Calu3 (cell line): ENCODE measurements around the gene EMP2. TPM values are rescaled to one million over a fixed set of nuclear protein-coding genes. Genes with fewer than 3 reads are reported as not detected.

ENCODE experiments used
- BruUV-seq: library from RNA; stranded (reverse); fragments of 400-500 nt; replicated peaks from 2 replicates; lab custom pipeline; 2021; lab: Mats Ljungman, UMichigan
- CTCF ChIA-PET: fragments of 300-600 bp; sonication (Branson Sonifier 250); formaldehyde crosslinking; loops from one replicate; lab custom pipeline; 2022; ENCODE audit warnings: antibody characterized with exemption; lab: Charles Lee
- DNase-seq: peaks from one replicate; pipeline ENCODE4 v3.0.0; 2022
- H3K27ac Mint-ChIP-seq: one replicate; pipeline ENCODE4 v1.8.0; 2022; ENCODE audit warnings: mixed read lengths; ENCODE audit not compliant: unreplicated experiment
- H3K27me3 Mint-ChIP-seq: one replicate; pipeline ENCODE4 v1.8.0; 2022; ENCODE audit warnings: mixed read lengths; ENCODE audit not compliant: unreplicated experiment
- H3K36me3 Mint-ChIP-seq: one replicate; pipeline ENCODE4 v1.8.0; 2022; ENCODE audit warnings: mild to moderate bottlenecking, moderate library complexity, mixed read lengths; ENCODE audit not compliant: insufficient read depth, unreplicated experiment
- H3K4me1 Mint-ChIP-seq: one replicate; pipeline ENCODE4 v1.8.0; 2022; ENCODE audit warnings: mild to moderate bottlenecking, low read depth, mixed read lengths; ENCODE audit not compliant: unreplicated experiment
- H3K4me3 Mint-ChIP-seq: one replicate; pipeline ENCODE4 v1.8.0; 2022; ENCODE audit warnings: mild to moderate bottlenecking, low read depth, moderate library complexity, mixed read lengths; ENCODE audit not compliant: unreplicated experiment
- H3K9me3 Mint-ChIP-seq: one replicate; pipeline ENCODE4 v1.8.0; 2022; ENCODE audit warnings: low read depth, mixed read lengths; ENCODE audit not compliant: unreplicated experiment
- intact Hi-C: fragments of 100-400 bp; cut with micrococcal nuclease; formaldehyde crosslinking; loops from one replicate; pipeline ENCODE4 v1.10.0; 2022; ENCODE audit not compliant: unreplicated experiment
- total RNA-seq: library from RNA; stranded (reverse); gene quantifications from 2 replicates; pipeline ENCODE4 v1.2.3, GENCODE V29; 2022
- TF ChIP-seq, protein P1 (sequence below): fragments of 200-600 bp; IDR thresholded peaks from one replicate; pipeline ENCODE4 v1.8.0; 2022; ENCODE audit warnings: antibody characterized with exemption; ENCODE audit not compliant: unreplicated experiment

Gene EMP2
- total RNA-seq, 1 experiment from 2014 or later = 73.9 TPM

GRCh38 chr16:10576390-10577304 lies 3.8 kb downstream of the EMP2 start:
- TF ChIP-seq, protein P1, sequence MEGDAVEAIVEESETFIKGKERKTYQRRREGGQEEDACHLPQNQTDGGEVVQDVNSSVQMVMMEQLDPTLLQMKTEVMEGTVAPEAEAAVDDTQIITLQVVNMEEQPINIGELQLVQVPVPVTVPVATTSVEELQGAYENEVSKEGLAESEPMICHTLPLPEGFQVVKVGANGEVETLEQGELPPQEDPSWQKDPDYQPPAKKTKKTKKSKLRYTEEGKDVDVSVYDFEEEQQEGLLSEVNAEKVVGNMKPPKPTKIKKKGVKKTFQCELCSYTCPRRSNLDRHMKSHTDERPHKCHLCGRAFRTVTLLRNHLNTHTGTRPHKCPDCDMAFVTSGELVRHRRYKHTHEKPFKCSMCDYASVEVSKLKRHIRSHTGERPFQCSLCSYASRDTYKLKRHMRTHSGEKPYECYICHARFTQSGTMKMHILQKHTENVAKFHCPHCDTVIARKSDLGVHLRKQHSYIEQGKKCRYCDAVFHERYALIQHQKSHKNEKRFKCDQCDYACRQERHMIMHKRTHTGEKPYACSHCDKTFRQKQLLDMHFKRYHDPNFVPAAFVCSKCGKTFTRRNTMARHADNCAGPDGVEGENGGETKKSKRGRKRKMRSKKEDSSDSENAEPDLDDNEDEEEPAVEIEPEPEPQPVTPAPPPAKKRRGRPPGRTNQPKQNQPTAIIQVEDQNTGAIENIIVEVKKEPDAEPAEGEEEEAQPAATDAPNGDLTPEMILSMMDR = no peak
- Mint-ChIP-seq H3K36me3 (peaks cover 41% of the 10 kb centered on the region), H3K27me3 (no peaks in the 10 kb centered on the region), H3K9me3 (no peaks in the 10 kb centered on the region), H3K4me3 (peak overlapping the region; percentile 83), H3K4me1 (peaks cover 41% of the 10 kb centered on the region), H3K27ac (no peak overlapping the region)
- DNase-seq = no peak
- BruUV-seq = no TSS peak
- CTCF ChIA-PET = interaction anchor here (0.6 to 1.3 kb wide), 2 partner anchors 56 to 1138 kb away, joined by 3 to 4 read pairs; no protein-coding TSS in a partner anchor
- intact Hi-C loops = loop anchor here (5.0 to 10.0 kb wide), 3 partner anchors 52 to 341 kb away; no protein-coding TSS in a partner anchor

DNA sequence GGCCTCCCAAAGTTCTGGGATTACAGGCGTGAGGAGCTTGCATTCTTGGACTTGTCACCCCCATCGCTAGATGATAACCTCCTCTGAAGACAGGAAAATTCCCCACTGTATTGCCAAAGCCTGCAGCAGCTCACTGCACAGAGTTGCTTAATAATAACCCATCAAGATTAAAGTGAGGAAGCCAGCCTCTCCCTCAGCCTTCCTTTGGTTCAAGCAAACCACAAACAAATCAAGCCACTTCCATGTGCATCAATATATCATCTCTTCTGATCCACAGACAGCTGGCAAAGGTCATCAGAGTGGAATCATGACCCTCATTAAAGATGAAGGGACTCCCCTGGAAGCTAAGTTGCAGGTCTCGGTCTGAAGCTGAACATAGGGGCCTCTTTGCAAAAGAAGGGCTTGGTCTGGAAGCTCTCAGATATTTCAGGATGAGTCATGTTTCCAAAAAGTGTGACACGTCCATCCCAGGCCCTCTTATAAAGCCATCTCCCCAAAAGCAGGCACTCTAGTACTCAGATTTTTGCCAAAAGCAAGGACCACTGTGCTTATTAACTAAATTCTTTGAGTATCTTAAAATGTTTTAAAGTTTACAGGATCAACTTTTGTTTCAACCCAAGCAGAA lies 4.8 kb downstream of the EMP2 start:
- Mint-ChIP-seq H3K36me3 (peaks cover 32% of the 10 kb centered on the region), H3K4me3 (no peak overlapping the region), H3K27ac (no peak overlapping the region), H3K27me3 (no peaks in the 10 kb centered on the region), H3K9me3 (no peaks in the 10 kb centered on the region), H3K4me1 (peaks cover 34% of the 10 kb centered on the region)
- BruUV-seq = no TSS peak
- TF ChIP-seq, protein P1 = no peak
- CTCF ChIA-PET = no interaction called here
- DNase-seq = no peak
- intact Hi-C loops = loop anchor here (5.0 to 10.0 kb wide), 3 partner anchors 51 to 342 kb away; no protein-coding TSS in a partner anchor

DNA sequence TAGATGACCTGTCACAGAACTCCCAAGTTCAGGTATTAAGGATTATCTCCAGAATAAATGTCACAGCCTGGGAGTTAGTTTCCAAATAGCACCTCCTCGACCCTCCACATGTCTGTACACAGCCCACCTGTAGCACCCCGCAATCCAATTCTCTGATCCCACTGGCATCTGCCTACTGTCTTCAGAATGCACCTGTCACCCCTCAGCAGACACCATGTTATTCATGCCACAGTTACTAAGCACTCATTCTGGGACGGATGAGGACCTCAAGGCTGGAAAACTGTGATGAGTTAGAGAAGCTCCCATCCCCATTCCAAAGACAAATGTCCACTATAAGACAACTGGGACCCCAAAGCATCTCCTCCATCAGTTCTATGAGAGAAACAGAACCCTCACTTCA lies 7.8 kb downstream of the EMP2 start:
- Mint-ChIP-seq H3K9me3 (no peaks in the 10 kb centered on the region), H3K4me1 (peaks cover 11% of the 10 kb centered on the region), H3K36me3 (peaks cover 2% of the 10 kb centered on the region), H3K27me3 (no peaks in the 10 kb centered on the region), H3K27ac (no peak overlapping the region), H3K4me3 (no peak overlapping the region)
- CTCF ChIA-PET = no interaction called here
- intact Hi-C loops = loop anchor here (10.0 kb wide), 1 partner anchor 48 kb away; no protein-coding TSS in a partner anchor
- TF ChIP-seq, protein P1 = no peak
- BruUV-seq = no TSS peak
- no peak for DNase-seq

GRCh38 chr16:10571354-10571753 lies 9.0 kb downstream of the EMP2 start:
- H3K4me3 Mint-ChIP-seq = no peak overlapping the region
- intact Hi-C loops = loop anchor here (10.0 kb wide), 1 partner anchor 47 kb away; no protein-coding TSS in a partner anchor
- no peaks in the 10 kb centered on the region for H3K4me1 Mint-ChIP-seq
- H3K9me3 Mint-ChIP-seq = no peaks in the 10 kb centered on the region
- TF ChIP-seq, protein P1 = no peak
- no peaks in the 10 kb centered on the region for H3K36me3 Mint-ChIP-seq
- DNase-seq = no peak
- no peak overlapping the region for H3K27ac Mint-ChIP-seq
- BruUV-seq = no TSS peak
- CTCF ChIA-PET = no interaction called here
- H3K27me3 Mint-ChIP-seq = no peaks in the 10 kb centered on the region
